Measurements from ENCODE around the gene ELFN1. TPM values are rescaled to one million over a fixed set of nuclear protein-coding genes. Genes with fewer than 3 reads are reported as not detected.

Gene ELFN1
- total RNA-seq, 3 donors from 2014 or later: 0.26 to 0.44 (median 0.41) TPM

DNA sequence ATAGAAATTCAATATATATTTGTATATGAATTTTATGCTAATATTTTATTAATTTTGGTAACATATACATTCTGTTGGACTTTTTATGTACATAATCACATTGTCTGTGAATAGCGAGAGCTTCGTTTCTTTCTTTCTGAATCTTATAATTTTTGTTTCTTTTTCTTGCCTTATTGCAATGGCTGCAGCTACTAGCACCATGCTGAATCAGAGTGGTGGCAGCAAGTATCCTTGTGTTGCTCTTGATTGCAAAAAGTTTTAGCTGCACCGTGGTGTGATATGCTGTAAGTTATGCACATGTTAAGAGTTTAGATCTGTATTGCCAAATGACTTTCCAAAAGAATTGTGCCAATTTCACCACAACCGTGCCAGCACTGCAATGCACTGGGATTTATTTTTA lies 32.6 kb downstream of the ELFN1 start:
- no peaks in the 10 kb centered on the region for H3K36me3 ChIP-seq (ENCODE audit: low read depth)
- TF ChIP-seq, protein P1, sequence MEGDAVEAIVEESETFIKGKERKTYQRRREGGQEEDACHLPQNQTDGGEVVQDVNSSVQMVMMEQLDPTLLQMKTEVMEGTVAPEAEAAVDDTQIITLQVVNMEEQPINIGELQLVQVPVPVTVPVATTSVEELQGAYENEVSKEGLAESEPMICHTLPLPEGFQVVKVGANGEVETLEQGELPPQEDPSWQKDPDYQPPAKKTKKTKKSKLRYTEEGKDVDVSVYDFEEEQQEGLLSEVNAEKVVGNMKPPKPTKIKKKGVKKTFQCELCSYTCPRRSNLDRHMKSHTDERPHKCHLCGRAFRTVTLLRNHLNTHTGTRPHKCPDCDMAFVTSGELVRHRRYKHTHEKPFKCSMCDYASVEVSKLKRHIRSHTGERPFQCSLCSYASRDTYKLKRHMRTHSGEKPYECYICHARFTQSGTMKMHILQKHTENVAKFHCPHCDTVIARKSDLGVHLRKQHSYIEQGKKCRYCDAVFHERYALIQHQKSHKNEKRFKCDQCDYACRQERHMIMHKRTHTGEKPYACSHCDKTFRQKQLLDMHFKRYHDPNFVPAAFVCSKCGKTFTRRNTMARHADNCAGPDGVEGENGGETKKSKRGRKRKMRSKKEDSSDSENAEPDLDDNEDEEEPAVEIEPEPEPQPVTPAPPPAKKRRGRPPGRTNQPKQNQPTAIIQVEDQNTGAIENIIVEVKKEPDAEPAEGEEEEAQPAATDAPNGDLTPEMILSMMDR (IDR thresholded peaks at IDR 0.05): no peak
- DNase-seq: no peak
- intact Hi-C loops (cut with DNase I, micrococcal nuclease): no loop called here
- H3K4me1 ChIP-seq (ENCODE audit: low read depth): no peaks in the 10 kb centered on the region
- peaks cover 12% of the 10 kb centered on the region for H3K9me3 ChIP-seq
- ATAC-seq: no peak
- no peak overlapping the region for H3K4me3 ChIP-seq

DNA sequence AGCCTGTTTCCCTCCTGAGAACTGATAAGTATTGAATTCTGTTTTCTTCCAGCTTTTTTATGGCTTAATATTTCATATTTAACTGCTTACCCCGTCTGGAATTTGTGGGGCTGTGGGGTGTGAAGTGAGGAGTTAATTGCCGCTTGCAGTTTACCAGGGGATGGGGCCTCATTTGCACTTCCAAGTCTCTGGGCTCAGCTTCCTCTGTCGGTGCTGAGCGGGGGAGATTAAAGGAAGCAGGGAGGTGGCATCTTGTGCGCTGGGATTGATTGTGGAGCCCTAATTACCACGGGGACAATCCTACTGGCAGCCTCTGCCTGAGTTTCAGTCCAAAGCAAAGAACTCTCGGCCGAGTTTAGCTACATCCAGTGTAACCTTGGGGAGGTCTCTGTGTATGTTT lies 33.4 kb downstream of the ELFN1 start:
- Histone ChIP-seq H3K4me1 (ENCODE audit: low read depth) (no peaks in the 10 kb centered on the region), H3K9me3 (peaks cover 12% of the 10 kb centered on the region), H3K36me3 (ENCODE audit: low read depth) (no peaks in the 10 kb centered on the region), H3K4me3 (no peak overlapping the region)
- DNase-seq: no peak
- ATAC-seq: no peak
- intact Hi-C loops (cut with DNase I, micrococcal nuclease): no loop called here
- TF ChIP-seq, protein P1 (IDR thresholded peaks at IDR 0.05): no peak

DNA sequence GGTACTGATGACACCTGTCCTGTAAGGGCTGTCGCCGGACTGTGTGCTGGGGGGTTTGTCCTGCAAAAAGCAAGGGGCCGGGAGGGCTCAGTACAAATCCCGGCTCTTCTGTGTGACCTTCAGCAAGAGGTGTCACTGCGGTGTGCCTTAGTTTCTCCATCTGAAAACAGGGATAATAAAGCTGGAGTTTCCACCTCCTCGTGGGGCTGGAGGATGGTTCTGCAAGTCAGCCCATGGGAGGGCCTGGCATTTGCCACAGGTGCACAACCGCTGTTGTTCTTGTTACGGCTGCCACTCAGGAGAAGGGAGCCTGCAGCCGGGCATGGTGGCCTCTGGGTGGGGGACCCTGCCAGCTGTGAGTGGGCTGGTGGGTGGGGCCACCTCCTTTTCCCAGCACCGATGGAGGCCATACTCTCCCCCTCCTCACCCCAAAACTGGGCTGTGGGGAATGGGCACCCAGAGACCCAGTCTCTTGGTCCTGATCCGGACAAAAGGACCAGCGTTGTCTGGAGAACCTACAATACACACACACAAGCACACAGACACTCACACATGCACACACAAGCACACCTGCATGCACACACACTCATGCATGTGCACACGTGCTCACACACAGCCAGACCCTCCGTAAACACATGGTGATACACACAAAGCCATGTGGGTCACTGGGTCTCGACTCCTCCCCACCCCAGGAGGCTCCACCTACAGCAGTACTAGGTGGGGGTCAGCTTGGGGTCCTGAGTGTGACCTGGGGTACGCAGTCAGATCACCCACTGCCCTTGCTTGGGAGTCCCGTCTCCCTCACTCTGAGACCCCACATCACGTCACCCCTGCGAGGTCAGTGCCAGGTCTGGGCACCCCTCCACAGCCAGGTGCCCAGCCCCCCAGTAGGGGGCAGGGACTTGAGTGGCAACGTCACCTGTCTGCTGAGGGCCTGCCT lies 34.1 kb downstream of the ELFN1 start:
- intact Hi-C loops (cut with DNase I, micrococcal nuclease): no loop called here
- peaks cover 13% of the 10 kb centered on the region for H3K9me3 ChIP-seq
- H3K4me3 ChIP-seq: no peak overlapping the region
- ATAC-seq (no peak), DNase-seq (no peak)
- H3K36me3 ChIP-seq (ENCODE audit: low read depth): no peaks in the 10 kb centered on the region
- no peaks in the 10 kb centered on the region for H3K4me1 ChIP-seq (ENCODE audit: low read depth)
- TF ChIP-seq, protein P1 (IDR thresholded peaks at IDR 0.05): no peak

DNA sequence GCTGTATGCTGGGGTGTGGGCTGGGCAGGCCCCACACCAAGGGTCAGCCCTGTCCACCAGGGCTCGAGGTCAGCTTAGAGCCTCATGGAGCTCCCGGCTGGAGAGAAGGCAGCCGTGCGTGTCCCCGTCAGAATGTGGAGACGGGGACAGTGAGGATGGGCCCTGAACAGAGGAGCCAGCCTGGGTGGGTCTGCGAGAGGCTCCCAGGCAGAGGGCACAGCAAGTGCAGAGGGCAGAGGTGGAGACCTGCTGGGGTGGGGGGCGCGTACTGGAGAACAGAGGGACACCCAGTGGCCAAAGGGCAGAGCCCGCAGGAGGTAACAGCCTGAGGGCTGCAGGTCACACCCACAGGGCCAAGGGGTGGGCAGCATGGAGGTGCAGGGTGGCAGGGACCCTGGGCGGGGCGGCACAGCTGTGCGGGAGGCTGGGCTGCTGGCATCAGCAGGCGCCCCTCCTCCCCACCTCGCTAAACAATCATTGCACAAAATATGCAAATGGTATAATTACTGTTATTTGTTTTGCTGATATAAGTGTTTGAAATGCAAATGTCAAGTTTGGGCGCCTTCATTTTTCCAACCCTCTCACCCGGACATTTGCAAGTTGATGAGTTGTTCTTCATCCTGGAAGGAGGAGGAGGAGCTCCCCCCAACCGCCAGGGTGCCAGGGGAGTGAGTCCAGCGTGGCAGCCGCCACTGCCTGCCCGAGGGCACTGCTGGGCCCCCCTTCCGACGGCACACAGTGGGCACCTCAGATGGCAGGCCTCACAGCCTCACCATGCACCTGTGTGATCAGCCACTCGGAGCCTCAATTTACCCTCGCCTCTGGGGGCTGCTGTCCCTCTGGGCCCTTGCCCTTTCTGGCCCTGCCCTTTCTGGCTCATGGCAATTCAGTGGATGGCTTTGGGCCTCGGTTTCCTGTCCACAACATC lies 35.0 kb downstream of the ELFN1 start:
- H3K4me1 ChIP-seq (ENCODE audit: low read depth): no peaks in the 10 kb centered on the region
- ATAC-seq: no peak

DNA sequence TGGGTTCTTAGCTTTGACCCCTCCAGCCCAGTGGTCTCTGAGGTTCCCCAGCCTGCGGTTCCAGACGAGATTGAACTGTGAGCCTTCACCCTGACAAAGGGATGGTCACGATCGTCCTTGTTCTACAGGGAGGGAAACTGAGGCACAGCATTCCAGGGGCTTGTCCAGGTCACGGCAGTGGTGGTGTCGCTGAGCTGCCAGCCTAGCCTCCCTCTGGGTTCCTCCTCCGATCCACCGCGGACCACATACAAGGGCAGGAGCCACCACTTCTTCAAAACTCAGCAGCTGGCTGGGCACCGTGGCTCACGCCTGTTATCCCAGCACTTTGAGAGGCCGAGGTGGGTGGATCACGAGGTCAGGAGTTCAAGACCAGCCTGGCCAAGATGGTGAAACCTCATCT lies 35.8 kb downstream of the ELFN1 start:
- intact Hi-C loops (cut with DNase I, micrococcal nuclease): no loop called here

More for the DNA sequence above, 35.0 kb downstream of the ELFN1 start:
- TF ChIP-seq, protein P1 (IDR thresholded peaks at IDR 0.05): no peak
- intact Hi-C loops (cut with DNase I, micrococcal nuclease): no loop called here
- peaks cover 23% of the 10 kb centered on the region for H3K9me3 ChIP-seq
- H3K36me3 ChIP-seq (ENCODE audit: low read depth): no peaks in the 10 kb centered on the region
- DNase-seq: peak in 1 of 3 donors; percentile 4
- no peak overlapping the region for H3K4me3 ChIP-seq

More for the DNA sequence above, 35.8 kb downstream of the ELFN1 start:
- peaks cover 26% of the 10 kb centered on the region for H3K9me3 ChIP-seq
- no peak overlapping the region for H3K4me3 ChIP-seq
- TF ChIP-seq, protein P1 (IDR thresholded peaks at IDR 0.05): no peak
- H3K4me1 ChIP-seq (ENCODE audit: low read depth): no peaks in the 10 kb centered on the region
- ATAC-seq (no peak), DNase-seq (peak in 1 of 3 donors; percentile 5)
- no peaks in the 10 kb centered on the region for H3K36me3 ChIP-seq (ENCODE audit: low read depth)
